T-helper 2 cell treated with Interferon-gamma antibody and Interleukin-4, amounts not matched to agents 5 μg/mL and 100 μg/mL, for 36 hours (primary cell): ENCODE results near the gene SMARCC1.
"Not testable (repeated sequence)": the region's sequence is repeated elsewhere in the genome, so short reads cannot be mapped to it uniquely, and the experiment has no call there.

Experiments
- DNase-seq: peaks from one replicate; pipeline ENCODE4 v3.0.0; 2021; ENCODE audit warnings: low spot score
- H3K27ac Mint-ChIP-seq: one replicate; pipeline ENCODE4 v1.8.0; 2021; ENCODE audit warnings: mild to moderate bottlenecking, mixed read lengths
- H3K27me3 Mint-ChIP-seq: one replicate; pipeline ENCODE4 v1.8.0; 2021; ENCODE audit warnings: low read depth, mixed read lengths
- H3K36me3 Mint-ChIP-seq: one replicate; pipeline ENCODE4 v1.8.0; 2021; ENCODE audit warnings: low read depth, mixed read lengths
- H3K4me1 Mint-ChIP-seq: one replicate; pipeline ENCODE4 v1.8.0; 2021; ENCODE audit warnings: low read depth, mixed read lengths
- H3K4me3 Mint-ChIP-seq: one replicate; pipeline ENCODE4 v1.8.0; 2022; ENCODE audit warnings: mild to moderate bottlenecking, moderate library complexity, mixed read lengths
- H3K9me3 Mint-ChIP-seq: one replicate; pipeline ENCODE4 v1.8.0; 2021; ENCODE audit warnings: mixed read lengths

Gene SMARCC1

GRCh38 chr3:47791193-47791855 lies 9.6 kb upstream of the SMARCC1 start:
- peaks cover 2% of the 10 kb centered on the region for H3K4me1 Mint-ChIP-seq
- no peaks in the 10 kb centered on the region for H3K27me3 Mint-ChIP-seq
- no peaks in the 10 kb centered on the region for H3K36me3 Mint-ChIP-seq
- DNase-seq, result no peak
- H3K9me3 Mint-ChIP-seq, result no peaks in the 10 kb centered on the region
- no peak overlapping the region for H3K27ac Mint-ChIP-seq
- H3K4me3 Mint-ChIP-seq, result no peak overlapping the region

GRCh38 chr3:47783673-47784072 lies 2.0 kb upstream of the SMARCC1 start:
- DNase-seq, result no peak
- H3K4me1 Mint-ChIP-seq, result peaks cover 26% of the 10 kb centered on the region
- no peak overlapping the region for H3K4me3 Mint-ChIP-seq
- H3K27me3 Mint-ChIP-seq, result peaks cover 2% of the 10 kb centered on the region
- peaks cover 7% of the 10 kb centered on the region for H3K36me3 Mint-ChIP-seq
- no peak overlapping the region for H3K27ac Mint-ChIP-seq
- no peaks in the 10 kb centered on the region for H3K9me3 Mint-ChIP-seq

GRCh38 chr3:47782446-47783308 lies 984 bp upstream of the SMARCC1 start:
- Mint-ChIP-seq H3K4me1 (peaks cover 25% of the 10 kb centered on the region), H3K27me3 (peaks cover 2% of the 10 kb centered on the region), H3K36me3 (peaks cover 7% of the 10 kb centered on the region), H3K4me3 (peak overlapping the region; percentile 95), H3K9me3 (no peaks in the 10 kb centered on the region), H3K27ac (peak overlapping the region; percentile 99)
- no peak for DNase-seq

- peak overlapping the region; percentile 92 for H3K27ac Mint-ChIP-seq
- H3K4me1 Mint-ChIP-seq, result peaks cover 25% of the 10 kb centered on the region
- H3K27me3 Mint-ChIP-seq, result peaks cover 2% of the 10 kb centered on the region
- H3K36me3 Mint-ChIP-seq, result peaks cover 7% of the 10 kb centered on the region
- no peaks in the 10 kb centered on the region for H3K9me3 Mint-ChIP-seq
- peak; percentile 77 for DNase-seq
- H3K4me3 Mint-ChIP-seq, result peak overlapping the region; percentile 92
Observed at GRCh38 chr3:47780741-47781684, 680 bp downstream of the SMARCC1 start.

GRCh38 chr3:47778746-47779145 lies 2.9 kb downstream of the SMARCC1 start:
- Mint-ChIP-seq H3K4me3 (no peak overlapping the region), H3K36me3 (peaks cover 7% of the 10 kb centered on the region), H3K27ac (no peak overlapping the region), H3K9me3 (no peaks in the 10 kb centered on the region), H3K4me1 (peaks cover 22% of the 10 kb centered on the region), H3K27me3 (peaks cover 2% of the 10 kb centered on the region)
- DNase-seq, result no peak

GRCh38 chr3:47772788-47773187 lies 8.9 kb downstream of the SMARCC1 start:
- peaks cover 4% of the 10 kb centered on the region for H3K4me1 Mint-ChIP-seq
- no peak for DNase-seq
- no peaks in the 10 kb centered on the region for H3K9me3 Mint-ChIP-seq
- no peaks in the 10 kb centered on the region for H3K27me3 Mint-ChIP-seq
- H3K27ac Mint-ChIP-seq, result no peak overlapping the region
- H3K4me3 Mint-ChIP-seq, result no peak overlapping the region
- H3K36me3 Mint-ChIP-seq, result peaks cover 19% of the 10 kb centered on the region

- Mint-ChIP-seq H3K9me3 (no peaks in the 10 kb centered on the region), H3K36me3 (peaks cover 19% of the 10 kb centered on the region), H3K27me3 (no peaks in the 10 kb centered on the region), H3K4me3 (no peak overlapping the region), H3K27ac (no peak overlapping the region), H3K4me1 (peaks cover 4% of the 10 kb centered on the region)
- no peak for DNase-seq
Observed at GRCh38 chr3:47772047-47772446, 9.6 kb downstream of the SMARCC1 start.

GRCh38 chr3:47766186-47766585 lies 15.5 kb downstream of the SMARCC1 start:
- Mint-ChIP-seq H3K36me3 (peaks cover 27% of the 10 kb centered on the region), H3K9me3 (no peaks in the 10 kb centered on the region), H3K4me1 (peaks cover 9% of the 10 kb centered on the region), H3K27ac (no peak overlapping the region), H3K27me3 (no peaks in the 10 kb centered on the region), H3K4me3 (no peak overlapping the region)
- no peak for DNase-seq

- Mint-ChIP-seq H3K36me3 (peaks cover 23% of the 10 kb centered on the region), H3K27me3 (no peaks in the 10 kb centered on the region), H3K9me3 (no peaks in the 10 kb centered on the region), H3K4me3 (no peak overlapping the region), H3K4me1 (peaks cover 8% of the 10 kb centered on the region), H3K27ac (peak overlapping the region; percentile 71)
- no peak for DNase-seq
Observed at GRCh38 chr3:47762233-47762632, 19.5 kb downstream of the SMARCC1 start.

GRCh38 chr3:47761046-47761445 lies 20.6 kb downstream of the SMARCC1 start:
- no peak for DNase-seq
- Mint-ChIP-seq H3K4me3 (no peak overlapping the region), H3K36me3 (peaks cover 26% of the 10 kb centered on the region), H3K27me3 (no peaks in the 10 kb centered on the region), H3K27ac (no peak overlapping the region), H3K4me1 (peaks cover 8% of the 10 kb centered on the region), H3K9me3 (no peaks in the 10 kb centered on the region)

- DNase-seq, H3K9me3 Mint-ChIP-seq, H3K27me3 Mint-ChIP-seq, H3K4me3 Mint-ChIP-seq, H3K27ac Mint-ChIP-seq, H3K4me1 Mint-ChIP-seq: not testable (repeated sequence)
- H3K36me3 Mint-ChIP-seq, result peaks cover 23% of the 10 kb centered on the region
Observed at GRCh38 chr3:47760207-47760606, 21.5 kb downstream of the SMARCC1 start.

GRCh38 chr3:47758261-47759025 lies 23.2 kb downstream of the SMARCC1 start:
- Mint-ChIP-seq H3K9me3 (no peaks in the 10 kb centered on the region), H3K36me3 (peaks cover 18% of the 10 kb centered on the region), H3K27me3 (no peaks in the 10 kb centered on the region), H3K4me1 (peaks cover 8% of the 10 kb centered on the region), H3K4me3 (no peak overlapping the region), H3K27ac (no peak overlapping the region)
- no peak for DNase-seq

- Mint-ChIP-seq H3K27ac (no peak overlapping the region), H3K36me3 (peaks cover 12% of the 10 kb centered on the region), H3K4me3 (no peak overlapping the region), H3K9me3 (no peaks in the 10 kb centered on the region), H3K4me1 (no peaks in the 10 kb centered on the region), H3K27me3 (no peaks in the 10 kb centered on the region)
- no peak for DNase-seq
Observed at GRCh38 chr3:47752716-47753115, 29.0 kb downstream of the SMARCC1 start.
